Parathyroid adenoma (tissue), 2 donors: ENCODE measurements around the gene PA2G4.

ENCODE experiments used
- H2AFZ ChIP-seq: fragments of 300-600 bp; sonication (generic); one replicate; pipeline ENCODE4 v1.7.0; 2017; ENCODE audit warnings: antibody characterized with exemption, mild to moderate bottlenecking
- H3K27ac ChIP-seq: fragments of 300-600 bp; sonication (generic); one replicate; pipeline ENCODE4 v1.7.0; 2017
- H3K27me3 ChIP-seq: fragments of 300-600 bp; sonication (generic); one replicate; pipeline ENCODE4 v1.7.0; 2017; ENCODE audit warnings: low read length; ENCODE audit not compliant: control insufficient read depth, insufficient read depth
- H3K36me3 ChIP-seq: fragments of 300-600 bp; sonication (generic); one replicate; pipeline ENCODE4 v1.7.0; 2017; ENCODE audit warnings: low read length; ENCODE audit not compliant: control insufficient read depth, insufficient read depth
- H3K4me1 ChIP-seq: fragments of 300-600 bp; sonication (generic); one replicate; pipeline ENCODE4 v1.7.0; 2017; ENCODE audit warnings: control low read depth
- H3K4me2 ChIP-seq: fragments of 300-600 bp; sonication (generic); one replicate; pipeline ENCODE4 v1.7.0; 2017; ENCODE audit warnings: low read length
- H3K4me3 ChIP-seq: fragments of 300-600 bp; sonication (generic); one replicate; pipeline ENCODE4 v1.7.0; 2017; ENCODE audit warnings: low read depth, low read length
- H3K79me2 ChIP-seq: fragments of 300-600 bp; sonication (generic); one replicate; pipeline ENCODE4 v1.7.0; 2017; ENCODE audit warnings: control low read depth
- H3K9ac ChIP-seq: fragments of 300-600 bp; sonication (generic); one replicate; pipeline ENCODE4 v1.7.0; 2017; ENCODE audit warnings: mild to moderate bottlenecking
- H3K9me3 ChIP-seq: fragments of 300-600 bp; sonication (generic); one replicate; pipeline ENCODE4 v1.7.0; 2017; ENCODE audit warnings: low read length; ENCODE audit not compliant: control insufficient read depth
- CTCF ChIP-seq: fragments of 300-600 bp; sonication (generic); IDR thresholded peaks from one replicate; pipeline ENCODE4 v1.7.0; 2017; ENCODE audit warnings: antibody characterized with exemption, mild to moderate bottlenecking
- donor health status: primary hyperparathyroidism.

PA2G4 gene

GRCh38 chr12:56150563-56150962 is 46.2 kb downstream of the PA2G4 start:
- Histone ChIP-seq H3K27me3 (no peaks in the 10 kb centered on the region), H2AFZ (no peak overlapping the region), H3K4me1 (peaks cover 21% of the 10 kb centered on the region), H3K27ac (no peak overlapping the region), H3K79me2 (no peaks in the 10 kb centered on the region), H3K9me3 (no peaks in the 10 kb centered on the region), H3K4me3 (no peak overlapping the region), H3K36me3 (no peaks in the 10 kb centered on the region), H3K9ac (no peak overlapping the region), H3K4me2 (no peak overlapping the region)
- TF ChIP-seq CTCF: no peak

- H3K36me3 ChIP-seq: no peaks in the 10 kb centered on the region
- H3K4me1 ChIP-seq: peaks cover 18% of the 10 kb centered on the region
- H3K4me3 ChIP-seq: peak overlapping the region; percentile 82
- peak; percentile 58 for TF ChIP-seq CTCF
- H2AFZ ChIP-seq: peak overlapping the region; percentile 88
- H3K27ac ChIP-seq: peak overlapping the region; percentile 95
- H3K4me2 ChIP-seq: peak overlapping the region; percentile 83
- peak overlapping the region; percentile 85 for H3K9ac ChIP-seq
- no peaks in the 10 kb centered on the region for H3K79me2 ChIP-seq
- H3K27me3 ChIP-seq: no peaks in the 10 kb centered on the region
- H3K9me3 ChIP-seq: no peaks in the 10 kb centered on the region
Measured at GRCh38 chr12:56151672-56152131, 47.3 kb downstream of the PA2G4 start.

- no peak for TF ChIP-seq CTCF
- H3K27ac ChIP-seq: peak within 1 kb of the TSS; percentile 95
- H3K4me2 ChIP-seq: peak within 1 kb of the TSS; percentile 83
- no peaks in the 10 kb centered on the region for H3K36me3 ChIP-seq
- no peaks in the 10 kb centered on the region for H3K9me3 ChIP-seq
- H3K79me2 ChIP-seq: no peaks in the 10 kb centered on the region
- H3K4me3 ChIP-seq: peak within 1 kb of the TSS; percentile 82
- peak within 1 kb of the TSS; percentile 88 for H2AFZ ChIP-seq
- H3K4me1 ChIP-seq: peaks cover 14% of the 10 kb centered on the region
- H3K9ac ChIP-seq: peak within 1 kb of the TSS; percentile 85
- no peaks in the 10 kb centered on the region for H3K27me3 ChIP-seq
Measured at GRCh38 chr12:56152132-56152755, 47.9 kb downstream of the PA2G4 start, which contains the start of gene MYL6B. TSS of gene MYL6B (plus strand) at chr12:56152587. CDS start at chr12:56153919, 1,332 bp downstream.

GRCh38 chr12:56152756-56153677 is 48.7 kb downstream of the PA2G4 start:
- Histone ChIP-seq H3K27ac (peak overlapping the region; percentile 95), H3K9ac (no peak overlapping the region), H3K27me3 (no peaks in the 10 kb centered on the region), H3K4me3 (peak overlapping the region; percentile 82), H3K36me3 (no peaks in the 10 kb centered on the region), H3K79me2 (no peaks in the 10 kb centered on the region), H3K4me1 (peaks cover 18% of the 10 kb centered on the region), H3K9me3 (no peaks in the 10 kb centered on the region), H2AFZ (peak overlapping the region; percentile 88), H3K4me2 (peak overlapping the region; percentile 83)
- no peak for TF ChIP-seq CTCF
